ENCODE results near the gene AP3D1. TPM values are rescaled to one million over a fixed set of nuclear protein-coding genes. Genes with fewer than 3 reads are reported as not detected.

AP3D1 gene
- total and polyA plus RNA-seq, 9 of the 15 experiments (the other 6 are each of a cell fraction or from before 2014, with no cell fraction given), result 1.2 to 86.1 (median 35.9) TPM

DNA sequence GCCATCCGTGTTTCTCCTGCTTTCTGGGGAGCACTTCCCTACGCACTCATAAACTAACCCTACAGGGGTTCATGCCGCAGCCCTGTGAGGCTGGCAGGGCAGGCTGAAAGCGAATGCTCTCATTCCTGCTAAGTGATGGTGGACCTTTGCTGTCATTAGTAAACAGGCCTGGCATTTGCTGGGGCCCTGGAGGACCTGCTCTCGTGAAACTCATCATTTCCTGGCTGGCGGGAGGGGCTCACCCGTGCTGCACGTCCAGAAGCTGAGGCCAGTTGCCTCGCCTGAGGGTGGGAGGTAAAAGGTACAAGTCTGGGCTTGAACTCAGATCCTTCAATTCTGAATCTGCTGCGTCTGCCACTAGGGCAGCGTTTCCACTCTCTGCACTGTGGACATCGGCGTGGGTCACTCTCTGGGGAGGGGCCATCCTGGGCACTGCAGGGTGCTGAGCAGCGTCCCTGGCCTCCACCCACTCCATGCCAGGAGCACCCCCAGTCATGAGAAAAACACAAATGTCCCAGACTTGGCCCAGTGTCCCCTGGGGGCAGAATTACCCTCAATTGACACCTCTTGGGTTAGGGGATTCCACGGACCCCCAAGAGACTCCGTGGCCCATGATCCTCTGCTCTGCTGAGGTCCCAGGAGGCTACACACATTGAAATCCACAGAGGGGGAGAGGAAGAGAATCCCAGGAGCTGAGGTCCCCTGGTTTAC lies 62.2 kb downstream of the AP3D1 start:
- Histone ChIP-seq H3K9me1 (ENCODE audit: control insufficient read depth, insufficient read depth, low read length) (no peaks in the 10 kb centered on the region), H2AFZ (ENCODE audit: low read depth, low read length) (no peak overlapping the region), H3K4me3 (no peak overlapping the region), H3K36me3 (ENCODE audit: control insufficient read depth, insufficient read depth, low read length) (peaks cover 8% of the 10 kb centered on the region; the same call in 2 of the 3 replicates), H3K4me1 (replicated peaks in 1 of 2; ENCODE audit: control insufficient read depth in 2 of 2, insufficient read depth in 2 of 2, low read length in 2 of 2) (peaks cover 37 to 46% of the 10 kb centered on the region in 2 experiments; a peak in 4 of 5 replicates), H3K9ac (ENCODE audit: insufficient read depth in 1 of 2, low read depth in 2 of 2, low read length in 2 of 2) (no peak overlapping the region), H3K27ac (ENCODE audit: extremely low read depth, low read depth, low read length) (peak overlapping the region; percentile 34; the same call in 1 of the 3 replicates), H3K9me3 (replicated peaks; ENCODE audit: control insufficient read depth, insufficient read depth, low read depth, low read length) (no peaks in the 10 kb centered on the region), H3K27me3 (ENCODE audit: control insufficient read depth in 2 of 2, insufficient read depth in 2 of 2, low read length in 2 of 2) (no peaks in the 10 kb centered on the region), H3K79me2 (ENCODE audit: control insufficient read depth, insufficient read depth, low read length) (peaks cover 28% of the 10 kb centered on the region), H3K4me2 (ENCODE audit: insufficient read depth, low read length) (no peak overlapping the region), H4K20me1 (replicated peaks; ENCODE audit: control insufficient read depth, insufficient read depth, low read length) (no peaks in the 10 kb centered on the region)
- CTCF ChIA-PET (ENCODE audit: low intra/inter-chr PET ratio), result no interaction called here
- FAIRE-seq, result no peak
- TF ChIP-seq YBX1 (IDR thresholded peaks at IDR 0.05), result no peak
- TF ChIP-seq, protein P1, sequence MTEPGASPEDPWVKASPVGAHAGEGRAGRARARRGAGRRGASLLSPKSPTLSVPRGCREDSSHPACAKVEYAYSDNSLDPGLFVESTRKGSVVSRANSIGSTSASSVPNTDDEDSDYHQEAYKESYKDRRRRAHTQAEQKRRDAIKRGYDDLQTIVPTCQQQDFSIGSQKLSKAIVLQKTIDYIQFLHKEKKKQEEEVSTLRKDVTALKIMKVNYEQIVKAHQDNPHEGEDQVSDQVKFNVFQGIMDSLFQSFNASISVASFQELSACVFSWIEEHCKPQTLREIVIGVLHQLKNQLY (CRISPR knock-in tag; conservative IDR thresholded peaks at IDR 0.05), result no peak
- TF ChIP-seq DDX20 (tag; IDR thresholded peaks at IDR 0.05; ENCODE audit: low read depth), result no peak
- no peak for TF ChIP-seq PCBP1 (IDR thresholded peaks at IDR 0.05; ENCODE audit: low read depth, low read length, poor library complexity, severe bottlenecking)
- no peak for TF ChIP-seq HDAC8 (tag; IDR thresholded peaks at IDR 0.05)
- TF ChIP-seq, protein P2, sequence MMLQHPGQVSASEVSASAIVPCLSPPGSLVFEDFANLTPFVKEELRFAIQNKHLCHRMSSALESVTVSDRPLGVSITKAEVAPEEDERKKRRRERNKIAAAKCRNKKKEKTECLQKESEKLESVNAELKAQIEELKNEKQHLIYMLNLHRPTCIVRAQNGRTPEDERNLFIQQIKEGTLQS (IDR thresholded peaks at IDR 0.05), result no peak
- TF ChIP-seq, protein P2 (CRISPR knock-in tag; conservative IDR thresholded peaks at IDR 0.05), result no peak
- TF ChIP-seq MIER1 (IDR thresholded peaks at IDR 0.05; ENCODE audit: low read depth), result no peak
- TF ChIP-seq MXI1 (IDR thresholded peaks at IDR 0.05; ENCODE audit: low read depth, low read length), result no peak
- no peak for TF ChIP-seq MEF2A (IDR thresholded peaks at IDR 0.05; ENCODE audit: control insufficient read depth, low read depth, low read length)
- no peak for ATAC-seq
- intact Hi-C loops (cut with micrococcal nuclease) (loop anchor here (5.0 kb wide), 1 partner anchor 72 kb away; the partner anchor contains the start of gene BTBD2), in situ Hi-C loops (cut with MboI) (no loop called here)
- POLR2A ChIA-PET, result no interaction called here
- no peak for DNase-seq (ENCODE audit: extremely low read depth in 1 of 4, low spot score in 3 of 4)
- BruUV-seq (replicated peaks), result no TSS peak
- WGBS (ENCODE audit: insufficient coverage, low coverage, missing lambda C conversion rate), result 69% methylated on average over 16 of the region's 16 CpGs
